Epithelial cell of proximal tubule (primary cell): ENCODE results near the gene CALML3. TPM values are rescaled to one million over a fixed set of nuclear protein-coding genes. Genes with fewer than 3 reads are reported as not detected.

Source experiments
- DNase-seq: peaks from one replicate; pipeline ENCODE4 v3.0.0-alpha.2; 2011; ENCODE audit warnings: low read depth
- H3K4me3 ChIP-seq: 2 replicates; pipeline ENCODE4 v1.5.1; 2011; ENCODE audit warnings: low read depth, mild to moderate bottlenecking, low read length
- CTCF ChIP-seq: conservative IDR thresholded peaks from 2 replicates; pipeline ENCODE4 v1.5.1; 2012; ENCODE audit warnings: low read depth, mild to moderate bottlenecking, low read length
- total RNA-seq: library from RNA; depleted of rRNA; stranded (reverse); fragments of >200 nt; gene quantifications from 2 replicates; pipeline ENCODE4 v1.2.3, GENCODE V29; 2015

Gene CALML3
- total RNA-seq, 1 donor from 2014 or later: not detected

GRCh38 chr10:5549462-5550249 lies 24.9 kb downstream of the CALML3 start:
- no peak for DNase-seq
- H3K4me3 ChIP-seq: no peak overlapping the region
- no peak for TF ChIP-seq CTCF

GRCh38 chr10:5550250-5550545 lies 25.4 kb downstream of the CALML3 start:
- no peak for DNase-seq

DNA sequence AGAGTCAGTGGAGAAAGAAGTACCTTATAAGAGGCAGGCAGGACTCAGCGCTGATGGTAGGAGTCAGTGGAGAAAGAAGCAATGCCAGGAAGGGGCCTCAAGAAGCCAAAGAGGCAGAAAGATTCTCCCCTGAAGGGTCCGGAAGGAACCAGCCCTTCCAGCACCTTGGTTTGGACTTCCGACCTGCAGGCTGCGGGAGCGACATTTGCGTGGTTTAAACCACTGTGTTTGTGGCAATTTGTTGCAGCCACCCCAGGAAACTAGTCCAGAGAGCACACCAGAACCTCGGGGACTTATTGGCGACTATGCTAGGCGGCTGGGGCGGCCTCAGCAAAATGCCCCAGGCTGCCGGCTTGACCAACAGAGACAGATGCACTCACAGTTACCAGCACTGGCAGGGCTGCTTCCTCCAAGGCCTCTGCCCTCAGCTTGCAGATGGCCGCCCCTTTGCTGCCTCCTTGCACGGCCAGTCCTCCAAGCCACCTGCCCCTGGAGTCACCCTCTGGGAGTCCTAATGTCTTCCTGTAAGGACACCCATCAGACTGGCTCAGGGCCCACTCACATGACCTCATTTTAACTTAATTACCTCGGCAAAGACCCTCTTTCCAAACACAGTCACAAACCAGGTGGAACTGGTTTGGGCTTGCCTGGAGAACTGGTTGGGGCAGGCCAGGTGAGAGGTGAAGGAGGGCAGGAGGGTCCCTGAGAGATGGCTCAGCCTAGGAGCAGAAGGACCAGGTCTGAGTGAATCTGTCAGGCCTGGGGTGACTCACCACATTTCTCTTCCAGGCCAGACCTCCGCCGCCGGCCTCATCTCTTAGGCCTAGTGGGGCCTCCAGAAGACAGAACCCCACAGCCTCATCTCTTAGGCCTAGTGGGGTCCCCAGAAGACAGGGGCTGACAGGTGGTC lies 26.1 kb downstream of the CALML3 start:
- TF ChIP-seq CTCF: no peak
- H3K4me3 ChIP-seq: no peak overlapping the region
- DNase-seq: no peak

More at GRCh38 chr10:5550250-5550545, 25.4 kb downstream of the CALML3 start:
- no peak for TF ChIP-seq CTCF
- no peak overlapping the region for H3K4me3 ChIP-seq

DNA sequence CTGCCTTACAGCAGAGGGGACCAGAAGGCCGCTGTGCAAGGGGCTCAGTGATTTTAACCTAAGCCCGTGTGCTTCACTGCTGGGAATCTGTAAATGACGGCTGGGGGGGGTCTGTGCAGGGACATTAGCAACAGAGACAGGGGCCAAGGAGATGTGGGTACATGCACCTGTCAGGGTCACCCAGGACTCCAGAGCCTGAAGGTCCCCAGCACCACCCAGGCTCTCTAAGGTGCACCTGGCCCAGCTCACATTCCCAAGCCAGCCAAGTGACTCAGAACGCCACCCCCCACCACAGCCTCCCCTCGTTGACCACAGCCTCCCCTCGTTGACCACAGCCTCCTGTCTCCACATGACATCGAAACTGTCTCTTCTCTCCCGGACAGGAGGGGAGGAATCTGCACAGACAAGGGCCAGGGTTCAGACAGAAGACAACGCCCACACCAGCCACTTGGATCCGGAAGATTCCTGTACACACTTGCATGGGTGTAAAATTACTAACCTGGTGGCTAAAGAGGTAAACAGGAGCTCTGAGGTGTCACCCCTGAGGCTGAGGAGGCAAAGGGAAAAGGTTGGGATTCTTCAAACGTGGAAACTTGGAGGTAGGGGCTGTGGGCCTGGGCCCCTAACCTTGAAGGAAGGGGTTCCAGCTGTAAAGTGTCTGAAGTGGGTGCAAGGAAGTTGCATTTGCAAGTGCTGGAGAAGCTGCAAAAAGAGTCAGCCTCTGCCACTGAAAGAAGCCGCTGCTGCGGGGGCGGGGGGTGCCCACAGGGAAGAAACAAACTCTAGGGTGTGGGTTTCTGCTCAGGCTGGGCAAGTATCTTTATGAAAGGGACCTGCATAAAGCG lies 27.0 kb downstream of the CALML3 start:
- H3K4me3 ChIP-seq: no peak overlapping the region
- DNase-seq: no peak
- TF ChIP-seq CTCF: no peak

DNA sequence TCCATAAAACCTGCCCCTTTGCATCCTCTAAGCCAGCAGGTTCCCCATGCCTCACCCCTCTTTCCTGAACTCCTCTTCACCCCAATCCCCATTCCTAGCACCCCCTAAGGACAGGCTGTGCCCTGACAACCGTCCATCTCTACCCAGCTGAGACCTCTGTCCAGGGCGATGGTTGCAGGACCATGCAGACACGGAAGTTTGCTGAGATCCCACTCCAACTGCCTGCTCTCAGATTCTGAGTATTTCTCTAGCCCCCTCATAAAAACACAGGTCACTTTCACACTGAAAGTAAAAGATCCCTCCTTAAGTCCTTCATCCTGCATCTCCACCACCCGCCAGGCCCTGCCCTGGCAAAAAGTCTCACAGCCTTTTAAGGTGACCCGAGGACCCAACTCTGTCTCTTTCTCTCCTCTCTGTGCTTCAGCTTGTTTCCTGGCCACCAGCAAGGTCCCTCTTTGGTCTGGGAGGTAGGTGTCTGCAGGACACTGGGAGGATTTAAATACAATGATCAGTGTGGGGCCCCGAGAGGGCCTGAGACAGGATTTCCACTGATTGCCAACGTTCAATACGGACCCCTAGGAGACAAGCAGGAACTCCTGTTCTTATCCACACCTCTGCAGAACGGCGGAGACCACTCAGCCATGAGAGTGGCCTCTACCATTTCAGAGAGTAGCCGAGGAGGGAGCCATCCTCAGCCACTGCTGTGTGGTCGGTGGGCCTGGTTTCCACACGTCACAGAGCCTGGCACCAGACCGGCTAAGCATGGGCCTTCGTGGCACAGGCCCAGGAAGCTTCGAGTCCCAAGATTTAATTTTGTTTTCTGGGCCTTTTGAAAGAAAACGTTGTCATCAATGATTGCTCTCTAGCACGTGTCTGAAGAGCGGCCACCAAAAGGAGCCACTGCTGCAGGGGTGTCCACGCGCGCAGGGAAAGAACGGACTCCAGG lies 27.9 kb downstream of the CALML3 start:
- no peak for TF ChIP-seq CTCF
- no peak overlapping the region for H3K4me3 ChIP-seq
- no peak for DNase-seq
